Measurements from ENCODE around the gene RHCG. TPM values are rescaled to one million over a fixed set of nuclear protein-coding genes. Genes with fewer than 3 reads are reported as not detected.
A peak's percentile ranks its signal among the peaks of the same experiment; 100 is the strongest.
"Not testable (repeated sequence)": the region's sequence is repeated elsewhere in the genome, so short reads cannot be mapped to it uniquely, and the experiment has no call there.

Gene RHCG
- polyA plus RNA-seq, 4 donors, result 2.0 to 3.9 (median 3.0) TPM

DNA sequence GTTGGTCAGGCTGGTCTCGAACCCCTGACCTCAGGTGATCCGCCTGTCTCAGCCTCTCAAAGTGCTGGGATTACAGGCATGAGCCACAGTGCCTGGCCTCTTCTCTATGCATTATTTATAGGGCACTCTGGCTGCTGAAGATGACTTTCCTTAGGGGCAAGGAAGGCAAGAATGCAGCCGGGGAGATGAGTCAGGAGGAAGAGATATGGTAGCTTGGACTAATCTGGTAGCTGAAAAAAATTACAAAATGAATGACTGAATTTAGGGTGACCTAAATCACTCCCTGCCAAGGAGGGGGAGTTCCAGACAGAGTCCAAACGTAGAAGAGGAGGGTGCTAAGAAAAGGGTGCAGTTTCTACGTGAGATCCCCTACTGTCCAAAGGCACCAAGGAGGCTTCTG, 14.2 kb downstream of the RHCG start:
- DNase-seq (ENCODE audit: low read depth in 4 of 4, low spot score in 2 of 4), result no peak

DNA sequence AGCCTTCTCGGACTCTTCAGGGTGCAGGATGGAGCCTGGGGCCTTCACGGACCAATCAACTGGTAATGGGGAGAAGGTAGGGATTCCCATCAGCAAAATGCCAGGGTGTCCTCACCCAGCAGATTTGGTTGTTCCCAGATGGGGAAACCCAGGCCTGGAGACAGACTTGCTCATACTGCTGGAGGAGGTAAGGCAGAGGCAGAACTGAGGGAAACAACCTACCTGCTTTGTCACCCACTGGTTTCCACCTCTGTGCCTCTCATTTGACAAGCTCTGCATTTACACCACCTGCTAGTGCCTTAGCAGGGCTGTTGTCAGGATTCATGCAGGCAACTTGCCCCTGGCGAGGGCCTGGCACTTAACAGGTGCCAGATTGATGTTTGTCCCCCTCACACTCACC, 15.9 kb downstream of the RHCG start:
- no peak for DNase-seq (ENCODE audit: low read depth in 4 of 4, low spot score in 2 of 4)

DNA sequence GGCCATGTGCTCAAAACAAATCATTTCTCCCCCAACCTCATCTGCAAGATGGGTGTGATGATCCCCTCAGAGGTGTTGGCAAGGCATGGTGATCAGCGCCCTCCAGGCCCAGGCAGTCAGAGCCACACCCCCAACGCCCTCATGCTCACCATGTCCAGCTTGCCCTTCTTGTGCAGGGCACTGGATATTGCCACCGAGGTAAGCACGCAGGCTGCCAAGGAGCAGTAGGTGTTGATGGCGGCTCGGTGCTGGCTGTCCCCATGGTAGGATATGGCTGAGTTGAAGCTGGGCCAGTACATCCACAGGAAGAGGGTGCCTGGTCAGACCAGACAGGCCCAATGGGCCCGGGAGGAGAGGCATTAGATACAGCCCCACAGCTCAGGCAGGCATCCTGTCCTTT, 17.2 kb downstream of the RHCG start:
- no peak for DNase-seq (ENCODE audit: low read depth in 4 of 4, low spot score in 2 of 4)

DNA sequence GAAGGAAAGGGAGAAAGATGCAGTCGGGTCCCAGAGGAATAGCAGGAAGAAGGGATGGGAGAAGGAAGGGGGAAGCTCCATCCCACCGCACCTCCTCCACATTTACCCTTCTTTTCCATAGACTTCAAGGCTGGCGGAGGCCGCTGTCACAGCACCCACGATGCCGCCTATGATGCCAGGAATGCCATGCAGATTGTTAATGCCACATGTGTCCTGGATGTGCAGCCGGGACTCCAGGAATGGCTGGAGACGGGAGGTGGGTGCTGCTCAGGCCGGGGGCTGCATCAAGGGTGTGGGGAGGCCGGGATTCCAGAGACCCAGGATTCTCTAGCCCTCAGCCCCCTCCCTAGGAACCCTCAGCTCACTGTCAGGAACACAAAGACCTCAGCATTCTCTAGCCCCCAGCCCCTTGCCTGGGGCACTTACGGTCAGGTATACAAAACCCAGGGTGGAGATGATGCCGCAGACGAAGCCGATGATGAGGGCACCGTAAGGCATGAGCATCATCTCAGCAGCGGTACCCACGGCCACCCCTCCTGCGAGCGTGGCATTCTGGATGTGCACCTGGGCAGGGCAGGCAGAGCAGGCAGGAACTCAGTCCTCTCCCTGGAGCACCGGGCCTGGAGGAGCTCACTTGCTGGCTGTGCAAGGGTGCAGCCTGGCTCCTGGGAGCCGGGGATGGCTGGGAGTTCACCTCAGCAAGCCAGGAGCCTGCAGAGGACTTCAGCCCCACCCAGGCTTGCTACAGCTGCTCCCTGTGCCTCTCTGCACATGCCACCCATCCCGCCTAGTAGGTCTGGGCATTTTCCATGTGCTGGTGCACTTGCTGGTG, 18.8 kb downstream of the RHCG start:
- DNase-seq (ENCODE audit: low read depth in 4 of 4, low spot score in 2 of 4), result no peak

DNA sequence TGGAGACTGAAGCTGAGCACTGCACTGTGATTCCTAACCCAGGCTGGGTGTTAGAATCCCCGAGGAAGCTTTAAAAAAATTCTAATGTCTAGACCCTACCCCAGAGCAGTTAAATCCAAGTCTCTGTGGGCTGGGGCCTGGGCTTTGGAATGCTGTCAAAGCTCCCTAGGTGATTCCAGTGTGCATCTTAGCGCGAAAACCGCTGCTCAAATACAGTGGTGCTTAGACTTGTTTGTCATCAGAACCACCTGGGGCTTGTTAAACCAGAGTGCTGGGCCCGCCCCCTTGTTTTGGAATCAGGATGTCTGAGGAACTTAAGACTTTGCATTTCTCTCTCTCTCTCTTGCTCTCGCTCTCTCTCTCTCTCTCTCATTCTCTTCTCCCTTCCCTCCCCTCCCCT, 20.7 kb downstream of the RHCG start:
- no peak for DNase-seq (ENCODE audit: low read depth in 4 of 4, low spot score in 2 of 4)

DNA sequence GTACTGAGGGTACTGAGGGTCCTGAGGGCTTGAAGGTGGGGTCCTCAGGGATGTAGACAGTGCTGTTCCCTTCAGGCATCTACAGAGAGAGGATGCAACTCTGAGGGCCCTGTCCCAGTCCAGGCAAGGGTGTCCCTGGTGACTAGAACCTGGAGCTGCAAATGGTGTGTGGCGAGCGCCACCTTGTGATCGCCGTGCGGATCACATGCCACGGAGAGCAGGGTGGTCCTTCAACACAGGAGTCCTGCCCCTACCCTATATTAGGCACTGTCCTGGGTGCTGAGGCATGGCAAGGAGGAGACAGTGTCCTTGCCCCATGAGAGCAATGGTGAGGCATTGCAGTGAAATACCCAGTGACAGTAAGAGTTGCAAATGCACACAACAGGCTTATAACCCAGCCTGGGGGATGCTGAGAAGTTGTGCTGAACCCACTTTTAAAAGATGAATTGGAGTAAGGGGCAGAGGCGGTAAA, 23.6 kb downstream of the RHCG start:
- peak in 1 of 4 donors; percentile 20 for DNase-seq (ENCODE audit: low read depth in 4 of 4, low spot score in 2 of 4)

DNA sequence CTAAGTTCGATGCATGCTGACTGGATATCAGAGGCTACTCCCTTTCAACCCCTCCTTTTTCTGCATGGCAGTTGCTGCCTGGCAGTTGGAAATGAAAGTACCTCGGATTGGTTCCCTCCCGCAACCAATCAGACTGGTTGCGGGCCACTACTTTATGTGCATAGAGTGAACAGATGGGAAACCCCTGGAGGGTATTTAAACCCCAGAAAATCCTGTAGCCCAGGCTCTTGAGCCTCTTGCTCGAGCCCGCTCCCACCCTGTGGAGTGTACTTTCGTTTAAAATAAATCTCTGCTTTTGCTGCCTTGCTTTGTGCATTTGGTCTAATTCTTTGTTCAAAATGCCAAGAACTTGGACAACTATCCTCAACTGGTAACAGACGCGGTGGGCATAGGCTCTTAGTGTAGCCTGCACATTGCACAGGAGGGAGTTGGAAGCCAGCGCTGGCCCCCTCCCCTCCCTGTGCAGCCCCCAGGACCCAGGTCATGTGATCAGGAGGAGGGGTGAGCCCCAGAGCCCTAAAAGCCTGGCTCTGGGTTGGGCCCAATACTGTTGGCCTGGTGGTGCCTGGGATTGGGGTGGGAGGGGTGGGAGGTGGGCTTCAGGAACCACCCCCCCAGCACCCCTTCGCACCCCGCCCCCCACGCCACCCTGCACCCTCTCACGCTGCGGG, 26.8 kb downstream of the RHCG start:
- no peak for DNase-seq (ENCODE audit: low read depth in 4 of 4, low spot score in 2 of 4)

DNA sequence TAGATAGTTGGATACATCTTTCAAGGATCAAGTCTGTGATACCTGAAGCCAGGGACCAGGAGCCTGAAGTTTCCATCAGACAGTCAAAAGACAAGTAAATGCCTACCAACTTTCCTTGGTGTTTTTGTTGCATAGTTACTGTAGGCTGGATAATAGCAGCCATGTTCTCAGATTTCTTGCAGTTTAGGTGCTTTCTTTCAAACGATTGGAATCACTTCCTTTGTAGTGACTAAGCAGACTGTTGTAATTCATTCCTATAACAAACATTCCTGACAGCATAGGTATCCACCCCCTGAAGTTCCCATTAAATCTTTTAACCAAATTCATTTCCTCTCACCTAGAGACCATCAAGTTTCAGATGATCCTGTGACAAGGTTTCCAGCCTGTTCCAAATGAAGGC, 27.6 kb downstream of the RHCG start:
- DNase-seq (ENCODE audit: low read depth in 4 of 4, low spot score in 2 of 4), result not testable (repeated sequence)

DNA sequence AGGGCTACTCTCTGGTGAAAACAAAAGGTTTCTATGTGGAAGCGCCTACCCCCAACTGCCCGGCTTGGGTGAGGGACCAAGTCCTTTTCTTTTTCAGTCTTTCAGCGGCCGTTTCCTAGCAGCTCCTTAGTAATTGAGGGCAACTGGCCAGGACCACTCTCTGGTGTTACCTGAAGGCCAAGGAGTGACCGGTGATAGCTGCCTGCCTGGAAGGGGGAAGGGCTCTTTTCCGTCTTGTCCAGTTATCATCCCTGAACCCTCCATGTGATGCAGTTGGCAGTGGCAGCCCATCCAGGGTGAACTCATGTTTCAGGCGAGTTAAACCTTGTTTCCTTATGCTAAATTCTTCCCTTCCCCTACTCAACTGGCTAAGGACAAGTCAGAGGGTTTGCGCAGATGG, 33.3 kb downstream of the RHCG start:
- no peak for DNase-seq (ENCODE audit: low read depth in 4 of 4, low spot score in 2 of 4)

DNA sequence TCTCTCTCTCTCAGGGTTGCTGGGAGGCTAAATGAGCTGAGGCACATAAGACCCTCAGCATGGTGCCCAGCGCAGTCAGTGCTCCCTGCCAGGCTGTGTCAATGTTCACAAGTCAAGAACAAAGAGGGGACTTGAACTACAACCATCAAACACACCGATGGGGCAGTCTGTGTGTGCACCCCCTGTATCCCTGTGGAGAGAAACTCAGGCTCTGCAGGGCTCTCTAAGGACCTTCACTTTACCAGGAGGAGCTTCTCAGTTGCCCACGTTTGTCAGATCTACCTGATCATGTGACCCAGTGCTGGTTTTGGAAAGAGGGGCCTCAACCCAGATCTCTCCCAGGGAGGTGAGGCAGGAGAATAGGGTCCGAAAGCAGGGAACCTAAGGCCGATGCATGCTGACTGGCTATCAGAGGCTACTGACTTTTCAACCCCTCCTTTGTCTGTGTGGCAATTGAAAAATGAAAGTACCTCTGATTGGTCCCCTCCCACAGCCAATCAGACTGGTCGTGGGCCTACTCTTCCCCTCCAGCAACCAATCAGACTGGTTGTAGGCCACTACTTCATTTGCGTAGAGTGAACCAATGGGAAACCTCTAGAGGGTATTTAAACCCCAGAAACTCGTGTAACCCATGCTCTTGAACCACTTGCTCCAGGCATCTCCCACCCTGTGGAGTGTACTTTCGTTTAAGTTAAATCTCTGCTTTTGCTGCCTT, 34.0 kb downstream of the RHCG start:
- DNase-seq (ENCODE audit: low read depth in 4 of 4, low spot score in 2 of 4), result no peak

DNA sequence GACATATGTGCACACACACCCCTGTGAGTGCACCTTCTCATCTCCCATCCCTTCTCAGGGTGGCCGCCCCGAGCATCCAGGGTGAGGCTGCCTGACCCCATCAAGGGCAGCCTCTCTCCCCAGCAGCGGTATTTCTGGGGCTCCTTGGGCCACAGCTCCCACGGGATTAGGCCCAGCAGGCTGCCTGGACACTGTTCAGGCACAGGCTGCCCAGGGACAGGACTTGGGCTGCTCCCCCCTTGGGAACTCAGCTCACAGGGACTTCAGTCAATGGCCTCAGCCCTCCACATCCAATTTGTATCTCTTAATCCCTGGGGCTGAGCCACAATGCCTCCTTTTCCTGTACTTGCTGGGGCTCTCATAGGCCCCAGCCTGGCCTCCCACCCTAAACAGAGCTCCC, 35.0 kb downstream of the RHCG start:
- no peak for DNase-seq (ENCODE audit: low read depth in 4 of 4, low spot score in 2 of 4)

DNA sequence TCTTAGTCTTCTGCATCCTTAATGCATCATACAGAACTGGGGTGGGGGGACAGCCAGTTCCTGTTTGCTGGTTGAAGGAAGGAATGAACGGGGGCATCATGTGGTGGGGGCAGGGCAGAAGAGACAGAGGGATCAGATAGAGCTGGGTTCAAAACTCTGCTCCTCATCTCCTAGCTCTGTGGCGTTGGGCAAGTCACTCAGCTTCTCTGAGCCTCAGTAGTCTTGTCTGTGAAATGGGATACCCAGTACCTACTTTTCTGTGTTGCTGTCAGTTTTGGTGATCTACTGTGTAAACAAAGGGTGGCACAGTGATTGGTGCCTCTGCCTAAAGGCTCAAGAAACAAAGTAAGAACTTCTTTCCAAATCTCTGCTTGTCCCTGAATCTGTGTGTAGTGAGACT, 36.3 kb downstream of the RHCG start:
- DNase-seq (ENCODE audit: low read depth in 4 of 4, low spot score in 2 of 4), result no peak

DNA sequence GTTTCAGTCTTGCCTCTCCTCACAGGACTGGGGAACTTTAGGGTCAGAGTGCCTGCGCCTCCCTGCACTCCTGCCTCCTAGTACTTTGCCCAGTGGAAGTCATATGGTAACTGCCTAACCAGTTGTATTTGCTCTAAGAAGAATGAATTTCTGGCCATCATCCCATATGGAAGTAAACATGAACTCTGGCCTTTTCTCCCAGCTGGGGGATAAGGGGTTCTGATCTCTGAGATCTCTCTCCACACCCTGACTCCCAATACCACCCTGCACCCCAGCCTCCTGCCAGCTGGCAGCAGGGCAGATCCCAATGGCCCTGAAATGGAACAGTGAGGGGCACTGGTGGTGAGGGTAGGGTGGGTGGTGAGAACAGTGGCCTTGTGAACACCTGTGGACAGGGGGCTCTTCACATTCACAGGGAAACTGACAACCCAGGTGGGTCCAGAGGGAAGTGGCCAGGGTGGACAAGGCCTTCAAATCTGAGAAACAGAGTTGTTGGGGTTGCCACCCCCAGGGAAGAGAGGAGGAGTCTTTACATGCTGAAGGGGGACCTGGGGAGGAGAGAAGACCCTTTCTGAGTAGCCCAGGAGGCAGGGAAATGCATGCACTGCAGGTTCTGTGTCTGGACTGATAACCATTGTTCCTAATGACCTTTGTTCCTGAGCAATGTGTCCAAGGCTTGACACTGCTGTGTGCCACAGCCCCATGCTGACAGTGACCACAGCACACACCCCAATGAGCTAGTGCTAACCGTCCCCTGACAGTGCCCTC, 36.9 kb downstream of the RHCG start:
- DNase-seq (ENCODE audit: low read depth in 4 of 4, low spot score in 2 of 4), result no peak

DNA sequence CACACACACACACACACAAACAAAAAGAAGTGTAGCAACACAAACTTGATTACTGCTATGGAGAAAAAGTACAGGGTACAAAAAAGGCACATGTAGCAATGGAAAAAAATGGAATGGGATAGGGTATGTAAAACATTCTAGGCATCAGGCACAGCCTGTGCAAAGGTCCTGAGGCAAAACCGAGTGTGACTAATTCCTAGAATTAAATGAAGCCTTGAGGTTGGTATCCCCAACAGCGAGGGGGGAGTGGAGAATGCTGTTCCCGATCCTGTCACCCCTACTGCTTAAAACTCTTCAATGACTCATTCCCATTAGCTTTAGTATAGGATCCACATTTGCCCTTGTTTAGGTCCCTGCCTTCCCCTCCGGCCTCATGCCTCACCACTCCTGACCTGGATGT, 37.9 kb downstream of the RHCG start:
- no peak for DNase-seq (ENCODE audit: low read depth in 4 of 4, low spot score in 2 of 4)

DNA sequence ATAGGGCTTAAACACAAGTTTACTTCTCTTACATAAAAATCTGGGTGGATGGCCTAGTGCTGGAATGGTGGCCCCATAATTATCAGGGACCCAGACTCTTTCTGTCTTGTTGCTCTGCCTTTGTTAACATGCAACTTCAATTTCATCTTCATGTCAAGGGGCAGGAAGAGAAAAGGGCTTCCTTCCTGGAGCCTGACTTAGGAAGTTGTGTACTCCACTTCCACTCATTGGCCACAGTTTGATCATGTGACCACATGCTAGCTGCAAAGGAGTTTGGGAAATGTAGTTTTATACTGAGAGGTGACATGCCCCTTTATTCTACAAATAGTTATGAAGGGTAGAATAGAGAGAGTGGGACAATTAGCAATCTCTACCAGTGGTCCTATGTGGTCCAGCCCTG, 39.3 kb downstream of the RHCG start:
- no peak for DNase-seq (ENCODE audit: low read depth in 4 of 4, low spot score in 2 of 4)

DNA sequence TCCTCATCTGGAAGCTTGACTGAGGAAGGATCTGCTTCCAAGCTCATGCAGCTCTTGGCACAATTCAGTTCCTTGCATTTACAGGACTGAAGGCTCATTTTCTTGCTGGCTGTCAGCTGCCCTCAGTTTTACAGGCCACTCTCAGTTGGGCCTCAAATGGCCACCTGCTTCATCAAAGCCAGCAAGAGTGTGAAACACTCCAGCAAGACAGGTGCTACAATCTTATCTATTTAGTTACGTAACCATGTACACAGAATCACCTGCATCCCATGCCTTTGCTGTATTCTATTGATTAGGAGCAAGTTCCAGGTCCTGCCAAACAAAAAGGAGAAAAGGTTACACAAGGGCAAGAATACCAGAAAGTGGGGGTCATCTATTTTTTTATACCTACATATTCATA, 40.8 kb downstream of the RHCG start:
- DNase-seq (ENCODE audit: low read depth in 4 of 4, low spot score in 2 of 4), result no peak

DNA sequence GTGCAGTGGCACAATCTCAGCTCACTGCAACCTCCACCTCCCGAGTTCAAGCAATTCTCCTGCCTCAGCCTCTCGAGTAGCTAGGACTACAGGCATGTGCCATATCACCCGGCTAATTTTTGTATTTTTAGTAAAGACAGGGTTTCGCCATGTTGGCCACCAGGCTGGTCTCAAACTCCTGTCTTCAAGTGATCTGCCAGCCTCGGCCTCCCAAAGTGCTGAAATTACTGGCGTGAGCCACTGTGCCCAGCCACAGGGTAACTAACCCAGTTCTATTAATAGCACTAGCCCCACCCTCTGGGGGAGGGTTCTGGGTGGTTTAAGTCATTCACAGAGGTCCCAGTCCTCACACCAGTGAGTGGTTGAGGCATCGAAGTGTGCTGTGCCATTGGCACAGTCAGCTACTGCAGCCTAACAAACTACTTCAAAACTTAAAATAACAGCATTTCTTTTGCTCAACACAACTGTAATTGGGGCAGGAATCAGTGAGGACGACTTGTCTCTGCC, 44.0 kb downstream of the RHCG start:
- no peak for DNase-seq (ENCODE audit: low read depth in 4 of 4, low spot score in 2 of 4)

DNA sequence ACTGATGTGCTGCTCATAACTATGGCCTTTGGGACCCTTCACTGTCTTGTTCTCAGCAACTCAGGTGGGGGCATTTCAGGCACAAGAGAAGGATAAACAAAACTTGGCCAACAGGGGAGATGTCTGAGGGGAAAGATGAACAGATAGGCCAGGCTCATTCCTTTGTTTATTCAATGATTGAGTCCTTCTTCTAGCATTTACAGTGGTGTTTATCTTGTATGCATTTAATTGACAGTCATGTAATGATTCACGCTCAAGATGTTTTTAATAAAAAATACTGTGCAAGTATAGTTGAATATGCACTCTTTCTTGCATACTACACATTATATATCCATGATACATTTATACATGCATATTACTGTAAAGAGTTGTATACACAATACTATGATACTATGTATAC, 44.5 kb downstream of the RHCG start:
- no peak for DNase-seq (ENCODE audit: low read depth in 4 of 4, low spot score in 2 of 4)

DNA sequence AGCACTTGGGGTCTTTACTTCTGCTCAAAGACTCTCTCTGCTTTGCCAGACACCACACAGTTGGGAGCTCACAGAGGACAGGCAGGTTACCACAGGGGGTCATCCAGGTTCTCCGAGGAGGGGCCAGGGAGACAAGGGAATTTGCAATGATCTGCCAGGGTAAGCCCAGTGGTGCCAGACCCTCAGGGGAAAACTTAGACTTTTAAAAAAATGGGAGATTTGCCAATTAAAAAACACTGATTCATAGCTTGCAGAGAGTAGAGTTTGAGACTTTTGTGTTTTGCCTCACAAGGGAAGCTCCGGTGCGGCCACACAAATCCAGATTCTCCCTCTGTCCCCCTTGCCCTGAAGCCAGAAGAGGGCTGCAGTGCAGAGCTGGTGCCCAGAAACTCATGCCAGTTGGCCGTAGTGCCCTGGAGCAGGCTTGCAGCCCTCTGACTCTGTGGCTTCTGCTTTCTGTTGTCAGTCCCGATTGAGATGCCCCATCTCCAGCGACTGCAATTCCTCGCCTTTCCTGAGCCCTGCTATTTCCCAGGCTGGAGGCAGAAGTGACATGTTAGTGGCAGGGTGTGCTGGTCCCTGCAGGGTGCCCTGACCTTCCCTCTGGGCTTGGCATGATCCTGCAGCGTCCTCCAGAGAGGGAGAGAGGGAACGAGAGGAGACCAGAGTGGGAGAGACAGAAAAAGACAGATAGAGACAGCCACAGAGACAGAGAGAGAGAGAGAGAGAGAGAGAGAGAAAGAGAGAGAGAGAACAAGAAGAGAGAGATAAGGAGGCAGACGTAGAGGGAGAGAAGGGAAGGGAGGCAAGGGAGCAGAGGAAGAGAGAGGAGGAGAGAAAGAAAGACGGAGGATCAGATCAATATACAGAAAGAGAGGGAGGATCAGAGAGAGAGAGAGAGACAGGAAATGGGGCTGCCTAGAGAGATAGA, 46.0 kb downstream of the RHCG start:
- DNase-seq (ENCODE audit: low read depth in 4 of 4, low spot score in 2 of 4), result no peak

DNA sequence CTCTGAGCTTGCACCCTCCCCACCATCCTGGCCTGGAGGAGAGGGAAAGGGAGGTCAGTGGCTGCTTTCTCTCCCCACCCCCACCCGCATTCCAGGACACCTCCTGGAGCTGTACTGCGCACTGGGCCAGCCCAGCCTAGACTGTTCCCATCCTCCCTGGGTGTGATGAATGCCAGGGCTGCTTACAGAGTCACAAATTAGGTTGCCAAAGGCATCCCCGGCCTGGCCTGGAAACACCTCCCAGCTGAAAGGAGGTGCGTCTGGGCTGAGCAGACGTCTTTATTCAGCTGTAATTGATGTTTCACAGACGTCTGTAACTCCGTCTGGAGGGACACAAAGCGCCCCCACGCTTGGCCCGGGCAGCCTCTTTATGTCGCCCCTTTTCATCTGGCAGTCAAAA, 47.6 kb downstream of the RHCG start:
- no peak for DNase-seq (ENCODE audit: low read depth in 4 of 4, low spot score in 2 of 4)
